ENCODE results near the gene MEX3C.
A peak's percentile ranks its signal among the peaks of the same experiment; 100 is the strongest.

Gene MEX3C

GRCh38 chr18:51197661-51198424 is at the start of gene MEX3C:
Gene MEX3C (minus strand): TSS chr18:51197681. CDS start chr18:51197320, 361 bp downstream.
- peak; percentile 96 for DNase-seq (ENCODE audit: low spot score)

- DNase-seq (ENCODE audit: low spot score) = no peak
These were observed 43.7 kb upstream of the MEX3C start for GRCh38 chr18:51241226-51241625.

- peak; percentile 19 for DNase-seq (ENCODE audit: low spot score)
These were observed 38.7 kb upstream of the MEX3C start for GRCh38 chr18:51236225-51236624.

GRCh38 chr18:51235009-51235789 is 37.7 kb upstream of the MEX3C start:
- DNase-seq (ENCODE audit: low spot score) = peak; percentile 14

GRCh38 chr18:51234117-51235008 is 36.9 kb upstream of the MEX3C start:
- no peak for DNase-seq (ENCODE audit: low spot score)

GRCh38 chr18:51229328-51229727 is 31.8 kb upstream of the MEX3C start:
- DNase-seq (ENCODE audit: low spot score) = no peak

GRCh38 chr18:51227660-51228059 is 30.2 kb upstream of the MEX3C start:
- DNase-seq (ENCODE audit: low spot score) = no peak

- DNase-seq (ENCODE audit: low spot score) = no peak
These were observed 29.3 kb upstream of the MEX3C start for GRCh38 chr18:51226587-51227350.

GRCh38 chr18:51226068-51226467 is 28.6 kb upstream of the MEX3C start:
- DNase-seq (ENCODE audit: low spot score) = no peak

- no peak for DNase-seq (ENCODE audit: low spot score)
These were observed 15.1 kb upstream of the MEX3C start for GRCh38 chr18:51212606-51213005.

- DNase-seq (ENCODE audit: low spot score) = peak; percentile 75
These were observed 14.1 kb upstream of the MEX3C start for GRCh38 chr18:51211552-51211951.

- DNase-seq (ENCODE audit: low spot score) = peak; percentile 65
These were observed 445 bp downstream of the MEX3C start for GRCh38 chr18:51196811-51197660.

GRCh38 chr18:51196118-51196810 is 1.2 kb downstream of the MEX3C start:
- peak; percentile 35 for DNase-seq (ENCODE audit: low spot score)

GRCh38 chr18:51195451-51196117 is 1.9 kb downstream of the MEX3C start:
- DNase-seq (ENCODE audit: low spot score) = peak; percentile 11

GRCh38 chr18:51195086-51195450 is 2.4 kb downstream of the MEX3C start:
- DNase-seq (ENCODE audit: low spot score) = no peak

GRCh38 chr18:51194604-51195003 is 2.9 kb downstream of the MEX3C start:
- no peak for DNase-seq (ENCODE audit: low spot score)

GRCh38 chr18:51193621-51194287 is 3.7 kb downstream of the MEX3C start:
- peak; percentile 23 for DNase-seq (ENCODE audit: low spot score)

GRCh38 chr18:51192696-51193095 is 4.8 kb downstream of the MEX3C start:
- DNase-seq (ENCODE audit: low spot score) = no peak

GRCh38 chr18:51192026-51192425 is 5.5 kb downstream of the MEX3C start:
- DNase-seq (ENCODE audit: low spot score) = no peak
